ENCODE results near the gene GPATCH1. TPM values are rescaled to one million over a fixed set of nuclear protein-coding genes. Genes with fewer than 3 reads are reported as not detected.

Gene GPATCH1
- total RNA-seq, 1 experiment from 2014 or later, result 16.6 TPM

- Histone ChIP-seq H3K36me3 (ENCODE audit: insufficient read depth, low read length, poor library complexity, severe bottlenecking) (no peaks in the 10 kb centered on the region), H3K27me3 (replicated peaks; ENCODE audit: insufficient read depth, low read depth, low read length, poor library complexity) (no peaks in the 10 kb centered on the region), H3K4me3 (ENCODE audit: low read depth, low read length, poor library complexity, severe bottlenecking) (no peak overlapping the region), H3K9me3 (ENCODE audit: low read depth, low read length, poor library complexity, severe bottlenecking) (no peaks in the 10 kb centered on the region), H3K4me1 (ENCODE audit: insufficient read depth, low read length, poor library complexity, severe bottlenecking) (no peaks in the 10 kb centered on the region), H3K27ac (ENCODE audit: low read depth, low read length, poor library complexity, severe bottlenecking) (no peak overlapping the region)
- no peak for DNase-seq (ENCODE audit: low spot score)
- BruUV-seq (replicated peaks), result no TSS peak
- TF ChIP-seq, protein P1, sequence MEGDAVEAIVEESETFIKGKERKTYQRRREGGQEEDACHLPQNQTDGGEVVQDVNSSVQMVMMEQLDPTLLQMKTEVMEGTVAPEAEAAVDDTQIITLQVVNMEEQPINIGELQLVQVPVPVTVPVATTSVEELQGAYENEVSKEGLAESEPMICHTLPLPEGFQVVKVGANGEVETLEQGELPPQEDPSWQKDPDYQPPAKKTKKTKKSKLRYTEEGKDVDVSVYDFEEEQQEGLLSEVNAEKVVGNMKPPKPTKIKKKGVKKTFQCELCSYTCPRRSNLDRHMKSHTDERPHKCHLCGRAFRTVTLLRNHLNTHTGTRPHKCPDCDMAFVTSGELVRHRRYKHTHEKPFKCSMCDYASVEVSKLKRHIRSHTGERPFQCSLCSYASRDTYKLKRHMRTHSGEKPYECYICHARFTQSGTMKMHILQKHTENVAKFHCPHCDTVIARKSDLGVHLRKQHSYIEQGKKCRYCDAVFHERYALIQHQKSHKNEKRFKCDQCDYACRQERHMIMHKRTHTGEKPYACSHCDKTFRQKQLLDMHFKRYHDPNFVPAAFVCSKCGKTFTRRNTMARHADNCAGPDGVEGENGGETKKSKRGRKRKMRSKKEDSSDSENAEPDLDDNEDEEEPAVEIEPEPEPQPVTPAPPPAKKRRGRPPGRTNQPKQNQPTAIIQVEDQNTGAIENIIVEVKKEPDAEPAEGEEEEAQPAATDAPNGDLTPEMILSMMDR (conservative IDR thresholded peaks at IDR 0.05; ENCODE audit: low read depth, low read length), result peak; percentile 27; the same call in 1 of the 2 replicates
- no peak for TF ChIP-seq EZH2 (IDR thresholded peaks at IDR 0.05; ENCODE audit: borderline replicate concordance, low read depth, low read length, poor library complexity, severe bottlenecking)
- intact Hi-C loops (cut with micrococcal nuclease; ENCODE audit: unreplicated experiment), result no loop called here
- ChIA-PET POLR2A (ENCODE audit: low non-redundant PET) (no interaction called here), CTCF (no interaction called here)
These were observed 51.4 kb downstream of the GPATCH1 start for GRCh38 chr19:33132425-33132824.

GRCh38 chr19:33133438-33134031, 52.6 kb downstream of the GPATCH1 start:
- no peaks in the 10 kb centered on the region for H3K9me3 ChIP-seq (ENCODE audit: low read depth, low read length, poor library complexity, severe bottlenecking)
- H3K4me3 ChIP-seq (ENCODE audit: low read depth, low read length, poor library complexity, severe bottlenecking), result no peak overlapping the region
- H3K36me3 ChIP-seq (ENCODE audit: insufficient read depth, low read length, poor library complexity, severe bottlenecking), result no peaks in the 10 kb centered on the region
- TF ChIP-seq, protein P1 (conservative IDR thresholded peaks at IDR 0.05; ENCODE audit: low read depth, low read length), result no peak
- no peak for TF ChIP-seq EZH2 (IDR thresholded peaks at IDR 0.05; ENCODE audit: borderline replicate concordance, low read depth, low read length, poor library complexity, severe bottlenecking)
- no peak overlapping the region for H3K27ac ChIP-seq (ENCODE audit: low read depth, low read length, poor library complexity, severe bottlenecking)
- DNase-seq (ENCODE audit: low spot score), result no peak
- CTCF ChIA-PET, result no interaction called here
- no peaks in the 10 kb centered on the region for H3K27me3 ChIP-seq (replicated peaks; ENCODE audit: insufficient read depth, low read depth, low read length, poor library complexity)
- BruUV-seq (replicated peaks), result no TSS peak
- intact Hi-C loops (cut with micrococcal nuclease; ENCODE audit: unreplicated experiment), result no loop called here
- H3K4me1 ChIP-seq (ENCODE audit: insufficient read depth, low read length, poor library complexity, severe bottlenecking), result no peaks in the 10 kb centered on the region
- POLR2A ChIA-PET (ENCODE audit: low non-redundant PET), result no interaction called here

DNA sequence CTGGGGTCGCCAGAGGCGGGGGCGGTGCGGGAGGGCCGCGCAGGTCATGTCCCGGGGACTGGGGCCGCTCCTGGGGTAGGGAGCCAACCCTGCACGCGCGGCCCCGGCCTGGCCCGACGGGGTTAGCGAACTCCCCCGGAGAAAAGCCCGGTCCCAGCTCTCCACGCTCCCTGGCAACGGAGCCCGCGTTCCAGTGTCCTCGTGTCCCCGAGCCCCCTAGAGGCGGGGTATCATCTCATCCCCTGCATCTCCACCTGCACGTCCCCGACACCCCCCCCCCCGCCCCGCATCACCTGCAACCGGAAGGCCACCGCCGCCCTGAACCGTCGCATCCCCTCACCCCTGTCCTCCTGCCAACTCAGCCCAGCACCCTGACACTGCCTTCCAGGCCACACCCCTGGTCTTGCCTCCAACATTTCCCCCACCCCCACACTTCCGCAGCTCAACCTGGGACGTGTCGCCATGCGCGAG, 53.6 kb downstream of the GPATCH1 start:
- DNase-seq (ENCODE audit: low spot score), result no peak
- ChIA-PET POLR2A (ENCODE audit: low non-redundant PET) (no interaction called here), CTCF (no interaction called here)

More for the DNA sequence above, 53.6 kb downstream of the GPATCH1 start:
- Histone ChIP-seq H3K27ac (ENCODE audit: low read depth, low read length, poor library complexity, severe bottlenecking) (no peak overlapping the region), H3K4me3 (ENCODE audit: low read depth, low read length, poor library complexity, severe bottlenecking) (no peak overlapping the region), H3K27me3 (replicated peaks; ENCODE audit: insufficient read depth, low read depth, low read length, poor library complexity) (no peaks in the 10 kb centered on the region), H3K4me1 (ENCODE audit: insufficient read depth, low read length, poor library complexity, severe bottlenecking) (no peaks in the 10 kb centered on the region), H3K36me3 (ENCODE audit: insufficient read depth, low read length, poor library complexity, severe bottlenecking) (no peaks in the 10 kb centered on the region), H3K9me3 (ENCODE audit: low read depth, low read length, poor library complexity, severe bottlenecking) (no peaks in the 10 kb centered on the region)
- intact Hi-C loops (cut with micrococcal nuclease; ENCODE audit: unreplicated experiment), result no loop called here
- TF ChIP-seq, protein P1 (conservative IDR thresholded peaks at IDR 0.05; ENCODE audit: low read depth, low read length), result no peak
- no TSS peak for BruUV-seq (replicated peaks)
